GM03348 (cell line): ENCODE measurements around the gene NONO.
"Not testable (repeated sequence)": the region's sequence is repeated elsewhere in the genome, so short reads cannot be mapped to it uniquely, and the experiment has no call there.

Experiments
- DNase-seq: peaks from one replicate; pipeline ENCODE4 v3.0.0; 2012; ENCODE audit warnings: low spot score

Gene NONO

GRCh38 chrX:71291381-71291780, 7.9 kb downstream of the NONO start:
- DNase-seq, result no peak

DNA sequence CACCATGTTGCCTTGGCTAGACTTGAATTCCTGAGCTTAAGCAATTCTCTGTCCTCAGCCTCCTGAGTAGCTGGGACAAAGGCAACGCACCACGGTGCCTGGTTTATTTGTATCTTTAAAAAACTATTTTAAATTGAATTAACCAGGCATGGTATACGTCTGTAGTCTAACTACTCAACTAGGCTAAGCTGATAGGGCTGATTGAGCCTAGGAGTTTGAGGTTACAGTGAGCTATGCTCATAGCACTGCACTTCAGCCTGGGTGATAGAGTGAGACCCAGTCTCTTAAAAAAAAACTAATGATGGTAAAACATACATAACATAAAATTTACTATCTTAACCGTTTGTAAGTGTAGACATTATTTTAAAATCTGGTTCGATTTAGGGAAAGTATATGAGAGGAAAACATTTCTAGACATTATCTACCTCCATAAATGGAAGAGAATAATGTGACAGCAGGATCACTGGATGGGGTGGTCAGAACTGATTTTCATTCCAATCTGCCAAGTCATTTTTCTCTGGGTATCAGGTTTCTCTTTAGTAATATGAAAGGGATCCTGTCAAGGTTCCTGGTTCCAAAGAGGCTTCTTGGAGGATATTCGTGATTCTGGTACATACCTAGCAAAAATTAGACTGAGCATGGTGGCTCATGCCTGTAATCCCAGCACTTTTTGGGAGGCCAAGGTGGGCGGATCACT, 9.4 kb downstream of the NONO start:
- peak; percentile 54 for DNase-seq

DNA sequence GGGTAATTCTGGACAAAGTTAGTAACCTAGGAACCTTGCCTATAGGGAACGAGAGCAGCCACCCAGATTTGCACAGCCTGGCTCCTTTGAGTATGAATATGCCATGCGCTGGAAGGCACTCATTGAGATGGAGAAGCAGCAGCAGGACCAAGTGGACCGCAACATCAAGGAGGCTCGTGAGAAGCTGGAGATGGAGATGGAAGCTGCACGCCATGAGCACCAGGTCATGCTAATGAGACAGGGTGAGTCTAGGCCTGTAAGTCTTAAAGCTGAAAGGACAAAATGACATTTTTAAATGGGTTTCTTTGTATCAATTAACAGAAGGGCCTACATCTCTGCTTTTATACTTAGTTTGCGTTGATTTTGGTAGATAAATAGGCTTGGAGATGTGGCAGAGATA, 13.4 kb downstream of the NONO start:
- DNase-seq, result no peak

DNA sequence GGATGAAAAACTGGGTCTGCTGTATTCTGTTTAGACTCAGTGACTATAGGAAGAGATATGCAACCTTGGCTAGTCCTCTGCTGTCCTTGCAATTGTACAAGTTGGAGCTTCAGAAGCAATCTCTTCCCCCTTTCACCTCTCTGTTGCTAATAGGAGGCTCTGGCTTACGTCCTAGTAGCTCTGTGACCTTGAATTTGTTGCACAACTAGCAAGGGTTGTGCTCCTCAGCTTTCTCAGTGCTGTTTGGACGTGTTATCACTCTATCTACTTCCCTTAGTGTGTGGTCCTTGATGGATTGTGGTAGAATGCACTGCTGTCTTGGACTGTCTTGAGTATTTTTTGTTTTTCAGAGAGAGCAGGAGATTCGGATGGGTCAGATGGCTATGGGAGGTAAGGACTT, 14.7 kb downstream of the NONO start:
- DNase-seq, result no peak

GRCh38 chrX:71300064-71300463, 16.6 kb downstream of the NONO start:
- not testable (repeated sequence) for DNase-seq

- DNase-seq, result not testable (repeated sequence)
These were observed 17.1 kb downstream of the NONO start for GRCh38 chrX:71300495-71300894.

- peak; percentile 48 for DNase-seq
These were observed 17.9 kb downstream of the NONO start, which contains the start of gene ITGB1BP2 for GRCh38 chrX:71301195-71301924. Gene ITGB1BP2, plus strand, starts transcription at chrX:71301750. Its CDS starts 57 bp downstream, at chrX:71301807.

GRCh38 chrX:71302461-71303213, 19.2 kb downstream of the NONO start:
- DNase-seq, result no peak

- DNase-seq, result no peak
These were observed 21.1 kb downstream of the NONO start for GRCh38 chrX:71304561-71304960.

- peak; percentile 54 for DNase-seq
These were observed 32.5 kb downstream of the NONO start for GRCh38 chrX:71315917-71316316.

- peak; percentile 10 for DNase-seq
These were observed 33.5 kb downstream of the NONO start for GRCh38 chrX:71316959-71317358.

DNA sequence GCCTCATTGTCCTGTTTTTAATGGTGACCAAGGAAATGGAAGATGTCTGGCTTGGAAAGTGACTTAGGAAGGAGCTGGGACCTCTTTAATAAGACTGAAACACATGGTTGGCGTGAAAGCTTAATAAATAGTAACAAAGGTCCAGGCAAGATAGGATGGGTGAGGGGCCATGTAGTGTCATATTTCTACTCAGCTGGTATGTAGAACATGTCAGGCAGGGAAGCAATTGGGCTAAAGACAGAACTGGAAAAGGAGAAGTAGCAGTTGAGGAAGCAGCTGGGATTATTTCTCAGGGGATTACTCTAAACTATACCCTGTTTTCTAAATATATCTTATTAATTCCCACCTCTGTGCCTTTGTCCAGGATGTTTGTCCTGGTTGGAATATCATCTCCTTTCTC, 36.7 kb downstream of the NONO start:
- DNase-seq, result no peak

- DNase-seq, result no peak
These were observed 38.3 kb downstream of the NONO start for GRCh38 chrX:71321731-71322130.

GRCh38 chrX:71324452-71324851, 41.0 kb downstream of the NONO start:
- not testable (repeated sequence) for DNase-seq

DNA sequence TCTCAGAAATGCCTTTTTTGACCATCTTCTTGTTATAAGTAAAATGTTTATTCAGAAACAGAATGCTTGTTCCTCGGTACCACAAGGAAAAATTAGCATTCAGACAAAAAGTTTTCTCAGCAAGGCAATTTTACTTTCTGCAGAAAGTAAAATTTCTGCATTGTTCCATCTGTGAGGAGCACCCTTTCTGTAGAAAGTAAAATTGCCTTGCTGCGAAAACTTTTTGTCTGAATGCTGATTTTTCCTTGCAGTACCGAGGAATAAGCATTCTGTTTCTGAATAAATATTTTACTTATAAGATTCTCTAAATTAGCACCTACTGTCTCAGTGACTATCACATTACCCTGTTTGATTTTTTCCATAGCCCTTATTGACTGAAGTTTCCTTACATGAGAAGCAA, 43.0 kb downstream of the NONO start:
- no peak for DNase-seq

DNA sequence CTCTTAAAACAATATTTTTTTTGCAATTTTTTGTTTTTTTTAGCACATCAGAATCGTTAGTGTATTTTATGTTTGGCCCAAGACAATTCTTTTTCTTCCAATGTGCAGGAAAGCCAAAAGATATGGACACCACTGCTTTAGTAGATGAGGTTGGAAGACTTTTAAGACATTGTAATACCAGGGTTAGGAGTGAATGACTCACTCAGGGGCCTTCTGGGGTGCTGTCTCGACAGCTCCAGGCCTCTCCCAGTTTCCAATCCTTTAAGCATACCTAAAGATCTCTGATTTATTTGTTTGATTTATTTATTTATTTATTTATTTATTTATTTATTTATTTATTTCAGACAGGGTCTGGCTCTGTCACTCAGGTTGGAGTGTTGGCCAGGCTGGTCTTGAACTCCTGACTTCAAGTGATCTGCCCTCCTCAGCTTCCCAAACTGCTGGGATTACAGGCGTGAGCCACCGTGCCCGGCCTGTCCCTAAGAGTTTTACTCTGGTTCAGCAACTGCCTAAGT, 65.8 kb downstream of the NONO start:
- DNase-seq, result not testable (repeated sequence)

GRCh38 chrX:71349867-71350266, 66.4 kb downstream of the NONO start:
- not testable (repeated sequence) for DNase-seq
